Retinal pigment epithelial cell (primary cell): ENCODE measurements around the gene GUCY2C.
A peak's percentile ranks its signal among the peaks of the same experiment; 100 is the strongest.

ENCODE experiments used
- DNase-seq: peaks from one replicate; pipeline ENCODE4 v3.0.0-alpha.2; 2010; ENCODE audit warnings: low read depth
- H3K4me3 ChIP-seq: 2 replicates; pipeline ENCODE4 v1.5.1; 2011; ENCODE audit warnings: mild to moderate bottlenecking, low read length, control low read depth, moderate library complexity
- TF ChIP-seq, protein P1 (sequence below): conservative IDR thresholded peaks from 2 replicates; pipeline ENCODE4 v1.5.1; 2011; ENCODE audit warnings: low read depth, low read length, control low read depth, inconsistent platforms

Gene GUCY2C

GRCh38 chr12:14567351-14568162 lies 128.8 kb downstream of the GUCY2C start, which contains the start of gene PLBD1:
PLBD1 (minus strand) TSS chr12:14567883; CDS start chr12:14567696, 187 bp downstream.
- H3K4me3 ChIP-seq = peak within 1 kb of the TSS; percentile 53
- TF ChIP-seq, protein P1, sequence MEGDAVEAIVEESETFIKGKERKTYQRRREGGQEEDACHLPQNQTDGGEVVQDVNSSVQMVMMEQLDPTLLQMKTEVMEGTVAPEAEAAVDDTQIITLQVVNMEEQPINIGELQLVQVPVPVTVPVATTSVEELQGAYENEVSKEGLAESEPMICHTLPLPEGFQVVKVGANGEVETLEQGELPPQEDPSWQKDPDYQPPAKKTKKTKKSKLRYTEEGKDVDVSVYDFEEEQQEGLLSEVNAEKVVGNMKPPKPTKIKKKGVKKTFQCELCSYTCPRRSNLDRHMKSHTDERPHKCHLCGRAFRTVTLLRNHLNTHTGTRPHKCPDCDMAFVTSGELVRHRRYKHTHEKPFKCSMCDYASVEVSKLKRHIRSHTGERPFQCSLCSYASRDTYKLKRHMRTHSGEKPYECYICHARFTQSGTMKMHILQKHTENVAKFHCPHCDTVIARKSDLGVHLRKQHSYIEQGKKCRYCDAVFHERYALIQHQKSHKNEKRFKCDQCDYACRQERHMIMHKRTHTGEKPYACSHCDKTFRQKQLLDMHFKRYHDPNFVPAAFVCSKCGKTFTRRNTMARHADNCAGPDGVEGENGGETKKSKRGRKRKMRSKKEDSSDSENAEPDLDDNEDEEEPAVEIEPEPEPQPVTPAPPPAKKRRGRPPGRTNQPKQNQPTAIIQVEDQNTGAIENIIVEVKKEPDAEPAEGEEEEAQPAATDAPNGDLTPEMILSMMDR = no peak
- DNase-seq = no peak

- H3K4me3 ChIP-seq = no peak overlapping the region
- TF ChIP-seq, protein P1 = no peak
- no peak for DNase-seq
Observed at GRCh38 chr12:14564336-14564959, 132.0 kb downstream of the GUCY2C start.

GRCh38 chr12:14563046-14563445 lies 133.4 kb downstream of the GUCY2C start:
- no peak overlapping the region for H3K4me3 ChIP-seq
- DNase-seq = no peak
- TF ChIP-seq, protein P1 = no peak
